ENCODE measurements around the gene PKP1.

The PKP1 gene

DNA sequence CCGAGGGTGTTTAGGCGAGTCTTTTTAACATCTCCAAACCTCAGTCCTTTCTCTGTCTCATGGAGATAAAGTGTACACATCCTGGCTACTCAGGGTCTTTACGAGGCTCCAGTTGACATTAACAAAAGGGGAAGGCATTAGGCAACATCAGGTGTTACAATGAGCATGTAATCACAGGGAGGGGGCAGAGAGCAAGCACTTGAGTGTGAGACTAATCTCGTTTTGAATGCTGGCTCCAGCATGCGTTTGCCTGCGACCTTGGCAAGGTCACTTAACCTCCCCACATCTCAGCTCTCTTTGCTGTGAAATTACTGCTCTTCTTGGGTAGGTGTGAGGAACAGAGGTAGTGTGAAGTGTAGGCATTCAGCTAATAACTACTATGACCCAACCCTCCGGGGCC is 91.1 kb downstream of the PKP1 start:
- no peak for DNase-seq (ENCODE audit: low spot score)

GRCh38 chr1:201375169-201375568 is 91.9 kb downstream of the PKP1 start:
- DNase-seq (ENCODE audit: low spot score): no peak

- DNase-seq (ENCODE audit: low spot score): no peak
Observed at GRCh38 chr1:201376107-201376463, 92.8 kb downstream of the PKP1 start.

DNA sequence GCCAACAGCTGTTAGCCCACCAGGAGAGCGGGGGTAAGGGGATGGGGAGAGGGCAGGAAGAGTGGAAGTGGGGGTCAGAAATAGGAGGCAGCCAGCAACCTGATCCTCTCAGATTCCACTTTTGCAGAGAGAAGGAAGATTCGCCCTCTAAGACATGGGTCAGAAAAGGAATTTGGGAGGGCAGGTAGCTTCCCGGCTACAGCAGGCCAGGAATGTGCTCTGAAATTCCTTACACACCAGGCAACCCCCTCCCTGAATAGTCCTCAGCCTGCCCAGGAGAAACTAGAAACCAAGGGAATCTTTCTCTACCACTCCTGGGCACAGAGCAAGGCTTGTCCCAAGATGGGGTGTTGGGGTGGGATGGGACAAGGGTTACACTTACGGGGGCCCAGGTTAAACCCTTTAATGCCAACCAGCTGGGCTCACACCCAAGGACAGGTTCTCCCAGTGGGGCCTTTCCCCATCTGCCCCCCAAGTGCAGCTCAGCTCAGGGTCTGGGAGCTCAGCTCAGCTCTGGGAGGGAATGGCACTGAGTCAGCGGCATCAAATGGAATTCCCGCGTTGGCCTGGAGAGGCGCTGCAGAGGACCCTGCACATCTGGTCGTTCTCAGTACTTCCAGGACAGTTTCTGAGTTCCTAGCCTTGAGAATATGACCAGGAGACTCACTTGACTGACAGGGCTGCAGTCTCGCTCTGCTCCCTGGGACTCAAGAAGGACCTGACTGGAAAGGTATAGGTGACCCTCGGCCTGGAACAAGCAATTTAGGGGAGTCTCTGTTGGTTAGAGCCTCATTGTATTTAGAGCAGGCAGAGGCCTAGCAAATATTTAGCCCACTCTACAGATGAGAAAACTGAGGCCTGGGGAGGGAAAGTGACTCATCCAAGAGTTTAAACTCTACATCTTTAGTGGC is 93.4 kb downstream of the PKP1 start:
- DNase-seq (ENCODE audit: low spot score): no peak

GRCh38 chr1:201377611-201378092 is 94.3 kb downstream of the PKP1 start, which contains the start of gene TNNT2:
TNNT2 (minus strand) TSS chr1:201377680; CDS start chr1:201373254, 4,426 bp downstream.
- DNase-seq (ENCODE audit: low spot score): no peak

GRCh38 chr1:201378804-201379203 is 95.5 kb downstream of the PKP1 start:
- DNase-seq (ENCODE audit: low spot score): no peak

DNA sequence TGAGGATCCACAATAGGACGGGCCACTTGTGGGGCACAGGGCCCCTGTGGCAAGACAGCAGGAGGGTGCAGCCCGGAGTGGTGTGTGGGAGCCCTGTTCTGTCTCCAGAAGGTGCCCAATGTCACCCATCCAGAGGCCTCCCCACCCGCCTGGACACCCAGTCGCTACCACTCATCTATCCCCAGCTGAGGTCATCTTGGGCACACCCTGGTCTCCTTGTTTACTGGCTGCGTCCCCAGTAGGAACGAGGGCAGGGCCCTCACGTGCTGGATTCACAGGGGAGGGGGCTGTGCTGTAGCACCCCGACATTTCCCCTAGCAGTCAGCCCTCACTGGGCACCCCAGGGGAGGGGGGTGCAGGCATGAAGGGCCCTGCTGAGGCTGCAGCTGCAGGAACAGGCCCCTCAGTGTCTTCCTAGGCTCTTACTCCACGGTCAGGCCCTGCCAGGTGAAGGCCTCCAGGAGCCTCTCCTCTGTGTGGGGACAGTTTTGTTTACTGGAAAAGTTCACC is 96.5 kb downstream of the PKP1 start:
- DNase-seq (ENCODE audit: low spot score): no peak

DNA sequence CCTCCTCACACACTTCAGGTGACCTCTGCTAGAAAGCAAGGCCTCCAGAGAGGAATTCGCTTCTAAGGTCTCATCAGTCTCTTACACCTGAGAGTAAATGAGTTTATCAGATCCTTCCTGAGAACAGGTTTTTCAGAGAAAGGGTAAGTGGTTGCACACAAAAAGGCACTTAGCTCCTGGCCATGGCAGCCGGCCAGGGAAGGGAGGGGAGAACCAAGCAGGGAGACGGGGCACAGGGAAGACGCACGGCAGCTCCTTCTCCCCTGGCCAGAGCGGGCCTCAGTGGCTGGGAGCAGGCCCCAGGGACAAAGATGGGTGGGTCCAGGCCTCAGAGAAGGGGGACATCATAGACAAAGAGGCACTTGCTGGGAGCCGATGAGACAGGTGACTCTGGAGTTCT is 97.8 kb downstream of the PKP1 start:
- no peak for DNase-seq (ENCODE audit: low spot score)

Data from kidney capillary endothelial cell (primary cell).